ENCODE measurements around the gene ASH1L. TPM values are rescaled to one million over a fixed set of nuclear protein-coding genes. Genes with fewer than 3 reads are reported as not detected.
A peak's percentile ranks its signal among the peaks of the same experiment; 100 is the strongest.
"Not testable (repeated sequence)": the region's sequence is repeated elsewhere in the genome, so short reads cannot be mapped to it uniquely, and the experiment has no call there.

Gene ASH1L
- 17.1 TPM for total RNA-seq

DNA sequence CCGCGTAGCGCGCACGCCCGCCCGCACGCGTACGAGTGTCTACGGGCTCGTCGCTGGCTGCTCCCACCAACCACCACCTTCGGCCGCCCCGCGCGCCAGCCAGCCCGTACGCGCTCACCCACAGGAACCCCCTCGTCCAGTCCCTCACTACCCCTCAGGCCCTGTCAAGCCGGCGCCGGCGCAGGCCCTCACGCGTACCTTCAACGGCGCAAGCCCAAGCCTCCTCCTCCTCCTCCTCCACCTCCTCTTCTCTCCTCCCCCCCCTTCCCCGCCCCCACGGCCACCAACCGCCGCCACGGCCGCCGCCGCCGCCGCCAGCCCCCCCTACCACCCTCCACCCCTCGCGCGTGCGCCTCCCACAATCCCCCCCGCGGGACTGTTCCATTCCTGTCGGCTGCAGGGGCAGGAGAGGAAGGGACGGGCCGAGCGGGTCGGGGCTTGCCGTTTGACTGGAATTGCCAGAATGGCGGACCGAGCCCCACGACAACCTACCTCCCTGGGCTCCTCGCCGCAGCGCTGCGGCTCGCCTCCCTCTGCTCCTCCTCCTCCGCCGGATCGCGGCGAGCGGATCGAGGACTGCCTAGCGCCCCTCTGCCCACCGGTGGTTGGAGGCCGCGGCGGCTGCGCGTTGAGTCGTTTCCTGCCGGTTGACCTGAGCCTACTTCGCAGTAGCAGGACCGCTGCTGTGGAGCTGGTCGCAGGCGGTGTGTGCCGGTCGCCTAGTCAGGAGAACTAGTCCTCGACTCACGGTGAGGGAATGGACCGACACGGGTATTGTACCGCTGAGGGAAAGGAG, at the start of gene ASH1L:
Gene ASH1L, minus strand, starts transcription at position 223 of the 796 bp plus-strand sequence. CDS start 41,284 bp downstream, outside the sequence.
- ATAC-seq (peak; percentile 88), DNase-seq (ENCODE audit: low spot score) (peak; percentile 94)

DNA sequence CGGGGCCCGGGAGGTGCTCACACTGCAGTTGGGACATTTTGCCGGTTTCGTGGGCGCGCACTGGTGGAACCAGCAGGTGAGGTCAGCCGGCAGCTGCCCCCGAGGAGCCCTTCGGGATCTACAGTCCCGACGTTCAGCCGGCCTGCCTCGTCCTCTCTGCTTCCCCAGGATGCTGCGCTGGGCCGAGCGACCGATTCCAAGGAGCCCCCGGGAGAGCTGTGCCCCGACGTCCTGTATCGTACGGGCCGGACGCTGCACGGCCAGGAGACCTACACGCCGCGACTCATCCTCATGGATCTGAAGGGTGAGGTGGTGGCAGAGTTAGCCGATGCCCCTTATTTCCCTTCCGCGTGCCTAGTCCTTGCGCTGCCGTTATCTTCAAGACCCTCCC, 47.6 kb upstream of the ASH1L start:
- peak; percentile 40 for ATAC-seq
- not testable (repeated sequence) for DNase-seq (ENCODE audit: low spot score)

GRCh38 chr1:155609515-155610256, 47.1 kb upstream of the ASH1L start, which contains the start of gene MSTO1:
Gene MSTO1 (plus strand): TSS chr1:155610218. CDS start chr1:155610249, 31 bp downstream.
- DNase-seq (ENCODE audit: low spot score): peak; percentile 96
- ATAC-seq: peak; percentile 97

- ATAC-seq: no peak
- no peak for DNase-seq (ENCODE audit: low spot score)
These were observed 46.3 kb upstream of the ASH1L start for GRCh38 chr1:155608888-155609225.

DNA sequence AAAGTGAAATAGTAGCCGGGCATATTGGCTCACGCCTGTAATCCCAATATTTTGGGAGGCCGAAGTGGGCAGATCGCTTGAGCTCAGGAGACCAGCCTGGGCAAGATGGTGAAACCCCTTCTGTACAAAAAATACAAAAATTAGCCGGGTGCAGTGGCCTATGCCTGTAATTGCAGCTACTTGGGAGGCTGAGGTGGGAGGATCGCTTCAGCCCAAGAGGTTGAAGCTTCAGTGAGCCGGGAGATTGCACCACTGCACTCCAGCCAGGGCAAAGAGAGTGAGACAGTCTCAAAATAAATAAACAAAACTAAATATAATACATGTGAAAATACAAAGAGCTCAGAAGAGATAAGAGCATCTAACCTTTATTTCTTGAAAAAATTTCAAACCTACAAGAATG, 45.1 kb upstream of the ASH1L start:
- ATAC-seq: no peak

DNA sequence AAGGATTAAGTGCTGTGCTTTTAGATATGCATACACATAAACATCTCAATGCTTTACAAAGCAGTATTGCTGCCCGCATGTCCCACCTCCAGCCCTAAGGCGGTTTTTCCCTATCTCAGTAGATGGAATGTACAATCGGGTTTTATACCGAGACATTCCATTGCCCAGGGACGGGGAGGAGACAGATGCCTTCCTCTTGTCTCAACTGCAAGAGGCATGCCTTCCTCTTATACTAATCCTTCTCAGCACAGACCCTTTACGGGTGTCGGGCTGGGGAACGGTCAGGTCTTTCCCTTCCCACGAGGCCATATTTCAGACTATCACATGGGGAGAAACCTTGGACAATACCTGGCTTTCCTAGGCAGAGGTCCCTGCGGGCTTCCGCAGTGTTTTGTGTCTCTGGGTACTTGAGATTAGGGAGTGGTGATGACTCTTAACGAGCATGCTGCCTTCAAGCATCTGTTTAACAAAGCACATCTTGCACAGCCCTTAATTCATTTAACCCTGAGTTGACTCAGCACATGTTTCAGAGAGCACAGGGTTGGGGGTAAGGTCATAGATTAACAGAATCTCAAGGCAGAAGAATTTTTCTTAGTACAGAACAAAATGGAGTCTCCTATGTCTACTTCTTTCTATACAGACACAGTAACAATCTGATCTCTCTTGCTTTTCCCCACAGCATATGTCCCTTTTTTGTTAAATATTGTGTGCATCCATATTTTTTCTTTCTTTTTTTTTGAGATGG, 37.4 kb upstream of the ASH1L start:
- ATAC-seq; DNase-seq (ENCODE audit: low spot score): not testable (repeated sequence)

More for the DNA sequence above, 45.1 kb upstream of the ASH1L start:
- DNase-seq (ENCODE audit: low spot score): no peak

GRCh38 chr1:155598842-155599331, 36.3 kb upstream of the ASH1L start:
- no peak for ATAC-seq
- DNase-seq (ENCODE audit: low spot score): no peak

GRCh38 chr1:155596864-155597263, 34.3 kb upstream of the ASH1L start:
- DNase-seq (ENCODE audit: low spot score) (no peak), ATAC-seq (no peak)

- not testable (repeated sequence) for DNase-seq (ENCODE audit: low spot score); ATAC-seq
These were observed 33.4 kb upstream of the ASH1L start for GRCh38 chr1:155595877-155596474.

- peak; percentile 91 for ATAC-seq
- no peak for DNase-seq (ENCODE audit: low spot score)
These were observed 29.2 kb upstream of the ASH1L start for GRCh38 chr1:155591770-155592169.

GRCh38 chr1:155590516-155591247, 28.1 kb upstream of the ASH1L start:
- ATAC-seq; DNase-seq (ENCODE audit: low spot score): not testable (repeated sequence)

DNA sequence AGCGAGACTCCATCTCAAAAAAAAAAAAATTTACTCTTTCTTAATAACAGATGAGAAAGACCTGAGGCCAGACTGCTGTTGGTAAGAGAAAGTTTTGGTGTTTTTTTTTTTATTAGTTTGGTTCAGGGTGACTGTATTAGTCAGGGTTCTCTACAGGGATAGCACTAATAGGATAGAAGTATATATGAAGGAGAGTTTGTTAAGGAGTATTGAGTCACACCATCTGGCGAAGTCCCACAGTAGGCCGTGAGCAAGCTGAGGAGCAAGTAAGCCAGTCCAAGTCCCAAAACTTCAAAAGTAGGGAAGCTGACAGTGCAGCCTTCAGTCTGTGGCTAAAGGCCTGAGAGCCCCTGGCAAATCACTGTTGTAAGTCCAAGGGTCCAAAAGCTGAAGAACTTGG, 26.7 kb upstream of the ASH1L start:
- not testable (repeated sequence) for ATAC-seq; DNase-seq (ENCODE audit: low spot score)

- DNase-seq (ENCODE audit: low spot score); ATAC-seq: not testable (repeated sequence)
These were observed 21.2 kb upstream of the ASH1L start for GRCh38 chr1:155583846-155584245.

- ATAC-seq; DNase-seq (ENCODE audit: low spot score): not testable (repeated sequence)
These were observed 13.0 kb upstream of the ASH1L start for GRCh38 chr1:155575608-155576007.

GRCh38 chr1:155574077-155574476, 11.5 kb upstream of the ASH1L start:
- DNase-seq (ENCODE audit: low spot score): no peak
- peak; percentile 60 for ATAC-seq

DNA sequence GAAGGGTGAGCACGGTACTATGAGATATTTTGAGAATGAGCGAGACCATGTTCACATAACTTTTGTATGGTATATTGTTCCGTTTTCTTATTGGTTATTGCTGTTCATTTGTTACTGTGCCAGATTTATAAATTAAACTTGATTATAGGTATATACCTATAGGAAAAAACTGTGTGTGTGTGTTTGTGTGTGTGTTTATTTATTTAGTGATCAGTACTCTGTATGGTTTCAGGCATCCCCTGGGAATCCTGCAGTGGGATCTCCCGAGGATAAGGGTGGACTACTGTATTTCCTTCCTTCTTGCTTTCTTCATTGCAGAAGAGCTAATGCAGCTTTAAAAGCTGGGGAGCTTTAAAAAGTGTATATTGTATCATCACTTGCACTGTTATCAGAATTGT, 8.0 kb upstream of the ASH1L start:
- no peak for ATAC-seq
- DNase-seq (ENCODE audit: low spot score): no peak

DNA sequence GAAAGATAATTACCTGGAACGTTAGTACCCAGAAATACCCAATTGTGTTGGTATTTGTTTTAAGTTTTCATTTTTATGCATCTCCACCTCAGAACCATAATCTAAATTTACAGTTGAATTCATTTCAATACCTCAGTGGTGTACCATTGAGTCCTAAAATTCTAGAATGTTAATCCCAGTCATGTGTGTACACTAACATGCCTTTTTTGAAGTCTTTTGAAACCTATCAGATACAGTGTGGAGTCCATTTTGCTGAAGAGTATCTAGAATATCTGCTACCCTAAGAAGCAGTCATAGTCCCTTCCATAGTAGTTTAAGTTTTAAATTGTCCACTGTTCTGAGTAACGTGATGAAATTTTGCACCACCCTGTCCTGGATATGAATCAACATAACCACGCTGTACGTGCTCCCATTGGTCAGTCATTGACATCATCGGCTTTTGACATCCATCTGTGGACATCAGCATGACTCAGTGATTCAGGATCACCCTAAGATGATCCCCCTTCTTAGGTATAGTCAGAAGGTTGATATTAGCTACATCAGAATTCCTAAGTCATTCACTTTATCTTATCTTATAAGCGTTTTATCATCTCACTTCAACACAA, 7.5 kb upstream of the ASH1L start:
- DNase-seq (ENCODE audit: low spot score) (no peak), ATAC-seq (no peak)

- DNase-seq (ENCODE audit: low spot score); ATAC-seq: not testable (repeated sequence)
These were observed 897 bp upstream of the ASH1L start for GRCh38 chr1:155563377-155564022.

Data from left lobe of liver (tissue), 2 donors.